ENCODE results near the gene SFTPA2.
"Not testable (repeated sequence)": the region's sequence is repeated elsewhere in the genome, so short reads cannot be mapped to it uniquely, and the experiment has no call there.

SFTPA2 gene

DNA sequence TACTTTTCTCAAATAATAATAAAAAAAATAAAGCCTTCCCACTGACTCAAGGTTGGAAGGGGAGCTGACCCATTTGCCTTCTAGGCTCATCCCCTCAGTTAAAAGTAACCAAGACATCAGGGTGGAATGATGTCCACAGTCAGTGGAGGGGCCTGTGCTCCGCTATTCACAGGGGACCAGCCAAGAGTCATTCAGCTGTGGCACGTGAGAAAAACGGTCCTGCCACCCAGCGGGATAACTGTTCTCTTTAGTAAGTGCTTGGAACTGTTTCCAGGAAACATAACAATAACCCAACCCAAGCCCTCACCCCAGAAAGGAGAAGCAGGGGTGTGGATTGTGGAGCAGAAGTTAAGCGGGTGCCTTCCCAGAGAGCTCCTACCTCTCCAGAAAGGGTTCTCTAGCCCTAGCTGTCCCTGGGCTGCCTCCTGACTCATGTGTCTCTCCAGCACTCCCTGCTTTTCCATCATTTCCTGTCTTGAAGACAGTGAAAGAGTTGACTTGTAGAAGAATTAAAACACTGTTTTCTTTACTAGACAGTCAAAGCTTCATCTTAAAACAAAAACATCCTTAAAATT lies 50.2 kb downstream of the SFTPA2 start:
- DNase-seq: not testable (repeated sequence)

DNA sequence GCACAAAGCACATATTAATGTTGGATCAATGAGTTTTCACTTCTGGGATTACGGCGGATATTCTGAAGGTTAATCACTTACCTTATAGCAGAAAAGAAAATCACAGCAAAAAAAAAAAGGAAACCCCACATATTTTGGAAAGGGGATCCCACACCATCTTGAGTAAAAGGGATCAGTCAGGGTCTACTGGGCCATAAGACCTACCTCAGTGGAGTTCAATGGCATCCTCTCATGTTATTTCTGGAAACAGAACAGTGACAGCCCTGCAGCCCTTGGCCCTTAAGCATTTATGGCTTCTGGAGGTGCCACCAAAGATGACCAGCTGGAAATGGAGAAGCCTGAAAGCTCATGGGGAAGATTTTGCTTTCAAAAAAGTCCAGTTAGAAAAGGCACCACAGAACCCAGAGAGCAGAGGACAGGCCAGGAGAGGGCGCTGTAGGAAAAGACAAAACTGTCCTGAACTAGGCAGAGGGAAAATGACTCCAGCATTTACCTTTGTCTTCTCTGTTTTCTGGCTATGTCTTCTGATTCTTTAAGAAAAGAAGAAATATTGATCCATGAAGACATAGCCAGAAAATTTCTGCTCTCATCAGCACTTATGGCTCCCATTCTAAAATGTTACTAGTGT lies 50.8 kb downstream of the SFTPA2 start:
- not testable (repeated sequence) for DNase-seq

DNA sequence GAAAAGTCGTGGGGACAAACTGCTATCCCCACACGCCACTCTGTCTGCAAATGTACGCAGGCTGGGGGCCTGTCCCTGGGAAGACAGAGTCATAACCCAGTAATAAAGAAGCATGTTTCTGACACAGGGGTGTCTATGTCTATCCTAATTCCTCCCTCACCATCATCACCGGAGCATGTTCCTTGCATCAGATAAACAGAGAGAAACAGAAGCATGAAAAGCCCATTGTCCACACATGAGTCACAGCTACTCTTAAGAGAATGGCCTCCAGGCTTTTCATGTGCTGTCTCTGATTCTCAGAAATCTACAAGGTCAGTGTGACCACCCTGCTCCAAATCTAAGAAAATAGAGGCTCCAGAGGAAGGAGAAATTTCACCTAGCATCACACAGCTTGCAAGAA lies 52.0 kb downstream of the SFTPA2 start:
- not testable (repeated sequence) for DNase-seq

DNA sequence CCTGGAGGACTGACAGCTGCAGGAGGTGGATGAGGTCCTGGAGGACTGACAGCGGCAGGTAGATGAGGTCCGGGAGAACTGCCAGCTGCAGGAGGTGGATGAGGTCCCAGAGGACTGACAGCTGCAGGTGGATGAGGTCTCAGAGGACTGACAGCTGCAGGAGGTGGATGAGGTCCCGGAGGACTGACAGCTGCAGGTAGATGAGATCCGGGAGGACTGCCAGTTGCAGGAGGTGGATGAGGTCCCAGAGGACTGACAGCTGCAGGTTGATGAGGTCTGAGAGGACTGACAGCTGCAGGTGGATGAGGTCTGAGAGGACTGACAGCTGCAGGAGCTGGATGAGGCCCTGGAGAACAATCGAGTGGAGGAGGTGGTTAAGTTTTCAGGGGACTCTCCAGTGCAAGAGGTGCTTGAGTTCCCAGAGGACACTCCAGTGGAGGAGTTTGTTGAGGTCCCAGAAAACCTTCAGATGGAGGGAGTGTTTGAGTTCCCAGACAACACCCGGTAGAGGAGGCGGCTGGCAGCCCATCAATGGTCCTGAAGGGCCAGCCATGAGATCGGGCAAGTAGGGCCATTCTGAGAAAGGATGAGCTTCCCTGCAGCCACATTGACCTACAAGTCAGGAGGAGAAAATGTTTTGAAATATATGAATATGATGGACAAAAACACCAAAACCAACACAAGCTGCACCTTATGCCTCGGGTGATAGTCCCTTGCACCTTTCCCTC lies 52.6 kb downstream of the SFTPA2 start:
- DNase-seq: no peak

Data from T1000 (cell line).